Tibial artery (tissue), 4 donors: ENCODE measurements around the gene SYNCRIP.
A peak's percentile ranks its signal among the peaks of the same experiment; 100 is the strongest.

Experiments used
- DNase-seq, 2 donors: peaks; one replicate each; pipeline ENCODE4 v3.0.0-alpha.2; 2019
- H3K27ac ChIP-seq, 2 donors: fragments of 200-600 bp; sonication (generic) in 1 of 2; 1 replicate in 1 of 2; 2 replicates in 1 of 2; pipeline ENCODE4 v1.5.1; 2018 to 2019; ENCODE audit warnings: mild to moderate bottlenecking in 1 of 2
- H3K27me3 ChIP-seq, 2 donors: fragments of 200-600 bp; sonication (generic) in 1 of 2; one replicate each; pipeline versions ENCODE4 v1.5.1 to v1.6.0; 2016 to 2019
- H3K36me3 ChIP-seq, 3 donors: fragments of 200-600 bp; sonication (generic) in 2 of 3; one replicate each; pipeline ENCODE4 v1.5.1; 2016 to 2019; ENCODE audit warnings: mild to moderate bottlenecking in 2 of 3
- H3K4me1 ChIP-seq, 4 donors: fragments of 200-600 bp; sonication (generic) in 2 of 4; 1 replicate in 3 of 4; 2 replicates in 1 of 4; pipeline ENCODE4 v1.5.1; 2016 to 2019
- H3K4me3 ChIP-seq, 2 donors: fragments of 200-600 bp; sonication (generic) in 1 of 2; 1 replicate in 1 of 2; 2 replicates in 1 of 2; pipeline ENCODE4 v1.5.1; 2018 to 2019; ENCODE audit warnings: mild to moderate bottlenecking in 2 of 2
- H3K9me3 ChIP-seq, 3 donors: fragments of 200-600 bp; sonication (generic) in 1 of 3; one replicate each; pipeline ENCODE4 v1.5.1; 2016 to 2019
- intact Hi-C: fragments of 100-400 bp; cut with DNase I; formaldehyde crosslinking; loops from one replicate; pipeline ENCODE4 v1.15.0; 2023; ENCODE audit warnings: low total_unique reads
- TF ChIP-seq, protein P1 (sequence below), 2 experiments: fragments of 200-600 bp in 1 of 2; fragments of 450-650 bp in 1 of 2; IDR thresholded peaks; one replicate each; pipeline ENCODE4 v1.5.1; 2017 to 2019; ENCODE audit warnings: antibody characterized with exemption in 2 of 2, mild to moderate bottlenecking in 1 of 2, moderate library complexity in 1 of 2

SYNCRIP gene

GRCh38 chr6:85678026-85678601, 35.4 kb upstream of the SYNCRIP start:
- Histone ChIP-seq H3K27ac (peak overlapping the region; percentile 89 to 91), H3K9me3 (no peaks in the 10 kb centered on the region), H3K4me1 (peaks cover 0 to 38% (median 15%) of the 10 kb centered on the region in 4 donors), H3K36me3 (no peaks in the 10 kb centered on the region), H3K4me3 (peak overlapping the region; percentile 82 to 87), H3K27me3 (no peaks in the 10 kb centered on the region)
- no peak for DNase-seq
- intact Hi-C loops = loop anchor here (2.0 to 10.0 kb wide), 2 partner anchors 35 to 83 kb away; partner anchors contain the start of genes SNX14 and SYNCRIP
- TF ChIP-seq, protein P1, sequence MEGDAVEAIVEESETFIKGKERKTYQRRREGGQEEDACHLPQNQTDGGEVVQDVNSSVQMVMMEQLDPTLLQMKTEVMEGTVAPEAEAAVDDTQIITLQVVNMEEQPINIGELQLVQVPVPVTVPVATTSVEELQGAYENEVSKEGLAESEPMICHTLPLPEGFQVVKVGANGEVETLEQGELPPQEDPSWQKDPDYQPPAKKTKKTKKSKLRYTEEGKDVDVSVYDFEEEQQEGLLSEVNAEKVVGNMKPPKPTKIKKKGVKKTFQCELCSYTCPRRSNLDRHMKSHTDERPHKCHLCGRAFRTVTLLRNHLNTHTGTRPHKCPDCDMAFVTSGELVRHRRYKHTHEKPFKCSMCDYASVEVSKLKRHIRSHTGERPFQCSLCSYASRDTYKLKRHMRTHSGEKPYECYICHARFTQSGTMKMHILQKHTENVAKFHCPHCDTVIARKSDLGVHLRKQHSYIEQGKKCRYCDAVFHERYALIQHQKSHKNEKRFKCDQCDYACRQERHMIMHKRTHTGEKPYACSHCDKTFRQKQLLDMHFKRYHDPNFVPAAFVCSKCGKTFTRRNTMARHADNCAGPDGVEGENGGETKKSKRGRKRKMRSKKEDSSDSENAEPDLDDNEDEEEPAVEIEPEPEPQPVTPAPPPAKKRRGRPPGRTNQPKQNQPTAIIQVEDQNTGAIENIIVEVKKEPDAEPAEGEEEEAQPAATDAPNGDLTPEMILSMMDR (IDR thresholded peaks at IDR 0.05) = no peak

- Histone ChIP-seq H3K27ac (peak overlapping the region; percentile 89 to 91), H3K4me3 (peak overlapping the region; percentile 82 to 87), H3K27me3 (no peaks in the 10 kb centered on the region), H3K36me3 (no peaks in the 10 kb centered on the region), H3K9me3 (no peaks in the 10 kb centered on the region), H3K4me1 (peaks cover 0 to 39% (median 15%) of the 10 kb centered on the region in 4 donors)
- DNase-seq = no peak
- TF ChIP-seq, protein P1 (IDR thresholded peaks at IDR 0.05) = no peak
- intact Hi-C loops = loop anchor here (10.0 kb wide), 1 partner anchor 83 kb away; the partner anchor contains the start of gene SNX14
These were observed 34.7 kb upstream of the SYNCRIP start for GRCh38 chr6:85677234-85677956.

DNA sequence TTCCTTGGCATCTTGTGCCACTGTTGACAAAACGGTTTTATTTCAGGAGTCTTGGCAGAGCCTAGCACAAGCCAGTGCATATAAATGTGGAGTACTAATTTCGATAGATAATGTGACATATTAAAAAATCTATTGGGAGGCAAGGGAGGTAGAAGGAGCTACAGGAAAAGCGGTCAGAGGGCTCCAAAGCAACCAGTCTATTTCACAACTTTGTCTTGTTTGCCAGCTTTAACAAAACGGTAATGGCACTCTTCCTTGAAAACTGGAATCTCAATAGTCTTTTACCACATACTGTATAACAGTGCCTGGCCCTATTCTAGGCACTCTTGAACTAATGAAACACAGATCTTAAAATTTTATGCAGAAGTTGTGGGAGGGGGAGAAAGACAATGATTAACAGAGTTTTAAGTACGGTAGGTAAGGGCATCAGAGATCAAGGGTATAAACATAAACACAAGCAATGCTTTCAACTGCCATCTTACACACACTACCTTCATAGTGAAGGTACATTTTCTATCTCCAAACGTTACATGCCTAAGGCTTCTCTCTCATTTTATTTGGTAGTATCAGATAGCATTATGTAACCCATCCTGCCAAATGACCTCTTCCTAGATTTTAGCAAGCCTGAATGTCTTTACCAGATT, 33.5 kb upstream of the SYNCRIP start:
- Histone ChIP-seq H3K4me3 (peak overlapping the region; percentile 82 to 87), H3K27ac (peak overlapping the region; percentile 43 to 91), H3K27me3 (no peaks in the 10 kb centered on the region), H3K9me3 (no peaks in the 10 kb centered on the region), H3K36me3 (peaks cover 0 to 8% (median 0%) of the 10 kb centered on the region in 3 donors), H3K4me1 (peaks cover 0 to 39% (median 16%) of the 10 kb centered on the region in 4 donors)
- TF ChIP-seq, protein P1 (IDR thresholded peaks at IDR 0.05) = no peak
- intact Hi-C loops = loop anchor here (10.0 kb wide), 1 partner anchor 81 kb away; the partner anchor contains the start of gene SNX14
- no peak for DNase-seq

GRCh38 chr6:85675030-85675819, 32.5 kb upstream of the SYNCRIP start:
- Histone ChIP-seq H3K36me3 (peaks cover 0 to 8% (median 0%) of the 10 kb centered on the region in 3 donors), H3K27me3 (no peaks in the 10 kb centered on the region), H3K27ac (peak overlapping the region; percentile 43 to 91), H3K9me3 (no peaks in the 10 kb centered on the region), H3K4me3 (peak overlapping the region; percentile 82 to 87), H3K4me1 (peaks cover 0 to 46% (median 24%) of the 10 kb centered on the region in 4 donors)
- intact Hi-C loops = loop anchor here (10.0 kb wide), 1 partner anchor 80 kb away; the partner anchor contains the start of gene SNX14
- no peak for DNase-seq
- TF ChIP-seq, protein P1 (IDR thresholded peaks at IDR 0.05) = no peak

DNA sequence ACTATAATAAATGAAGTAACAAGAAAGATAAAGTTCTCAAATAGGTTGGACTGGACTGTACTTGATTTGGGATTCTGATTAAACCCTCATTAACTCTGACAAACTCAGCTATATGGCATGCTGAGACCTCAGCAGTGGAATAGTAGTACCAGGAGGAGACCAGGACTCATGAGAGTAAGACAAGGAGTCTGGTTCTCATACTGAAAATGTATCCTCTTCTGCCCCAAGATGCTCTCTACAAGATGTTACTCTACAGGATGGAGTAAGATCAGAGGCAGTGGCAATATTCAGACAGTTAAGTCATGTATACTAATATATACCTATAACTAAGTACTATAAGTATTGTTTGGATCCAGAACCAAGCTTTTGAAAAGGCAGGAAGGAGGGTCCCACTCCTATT, 31.9 kb upstream of the SYNCRIP start:
- intact Hi-C loops = loop anchor here (10.0 kb wide), 1 partner anchor 80 kb away; the partner anchor contains the start of gene SNX14
- no peak for DNase-seq
- no peaks in the 10 kb centered on the region for H3K9me3 ChIP-seq
- TF ChIP-seq, protein P1 (IDR thresholded peaks at IDR 0.05) = no peak
- no peaks in the 10 kb centered on the region for H3K27me3 ChIP-seq
- H3K4me3 ChIP-seq = peak overlapping the region in 1 of 2 donors; percentile 87
- peaks cover 0 to 8% (median 0%) of the 10 kb centered on the region in 3 donors for H3K36me3 ChIP-seq
- H3K27ac ChIP-seq = peak overlapping the region in 1 of 2 donors; percentile 91
- H3K4me1 ChIP-seq = peaks cover 0 to 45% (median 25%) of the 10 kb centered on the region in 4 donors
